ENCODE data around the gene BTBD8. TPM values are rescaled to one million over a fixed set of nuclear protein-coding genes. Genes with fewer than 3 reads are reported as not detected.

Gene BTBD8
- total and polyA plus RNA-seq, 9 of the 15 experiments (the other 6 are each of a cell fraction or from before 2014, with no cell fraction given): 0.46 to 2.3 (median 1.2) TPM

- Histone ChIP-seq H3K4me2 (ENCODE audit: insufficient read depth, low read length) (no peak overlapping the region), H3K9me3 (replicated peaks; ENCODE audit: control insufficient read depth, insufficient read depth, low read depth, low read length) (no peaks in the 10 kb centered on the region), H3K4me3 (no peak overlapping the region), H3K79me2 (ENCODE audit: control insufficient read depth, insufficient read depth, low read length) (no peaks in the 10 kb centered on the region), H3K27me3 (ENCODE audit: control insufficient read depth in 2 of 2, insufficient read depth in 2 of 2, low read length in 2 of 2) (no peaks in the 10 kb centered on the region), H3K9ac (ENCODE audit: insufficient read depth in 1 of 2, low read depth in 2 of 2, low read length in 2 of 2) (no peak overlapping the region), H3K4me1 (replicated peaks in 1 of 2; ENCODE audit: control insufficient read depth in 2 of 2, insufficient read depth in 2 of 2, low read length in 2 of 2) (no peaks in the 10 kb centered on the region), H4K20me1 (replicated peaks; ENCODE audit: control insufficient read depth, insufficient read depth, low read length) (no peaks in the 10 kb centered on the region), H3K27ac (ENCODE audit: extremely low read depth, low read depth, low read length) (no peak overlapping the region), H3K36me3 (ENCODE audit: control insufficient read depth, insufficient read depth, low read length) (no peaks in the 10 kb centered on the region), H3K9me1 (ENCODE audit: control insufficient read depth, insufficient read depth, low read length) (no peaks in the 10 kb centered on the region), H2AFZ (ENCODE audit: low read depth, low read length) (no peak overlapping the region)
- FAIRE-seq: no peak
- no peak for ATAC-seq
- ChIA-PET CTCF (ENCODE audit: low intra/inter-chr PET ratio) (no interaction called here), POLR2A (no interaction called here)
- in situ Hi-C loops (cut with MboI) (no loop called here), intact Hi-C loops (cut with micrococcal nuclease) (no loop called here)
- no peak for DNase-seq (ENCODE audit: extremely low read depth in 1 of 4, low spot score in 3 of 4)
- no TSS peak for BruUV-seq (replicated peaks)
- TF ChIP-seq CBX2 (IDR thresholded peaks at IDR 0.05; ENCODE audit: insufficient read depth, low read length, poor library complexity, severe bottlenecking): no peak
- TF ChIP-seq HOXB6 (CRISPR knock-in tag; IDR thresholded peaks at IDR 0.05; ENCODE audit: borderline replicate concordance): no peak
- no peak for TF ChIP-seq ARID1B (IDR thresholded peaks at IDR 0.05)
- TF ChIP-seq ZNF398 (CRISPR knock-in tag; IDR thresholded peaks at IDR 0.05): no peak
- TF ChIP-seq NFE2L1 (tag; IDR thresholded peaks at IDR 0.05; ENCODE audit: borderline replicate concordance, low read depth): no peak
- TF ChIP-seq ZBTB8A (IDR thresholded peaks at IDR 0.05; ENCODE audit: partially characterized antibody): no peak
- TF ChIP-seq SUPT5H (IDR thresholded peaks at IDR 0.05): no peak
- TF ChIP-seq ZNF740 (CRISPR knock-in tag; IDR thresholded peaks at IDR 0.05): no peak
- no peak for TF ChIP-seq ZNF740 (tag; IDR thresholded peaks at IDR 0.05)
- no peak for TF ChIP-seq NBN (IDR thresholded peaks at IDR 0.05; ENCODE audit: low read depth)
- TF ChIP-seq SPI1 (IDR thresholded peaks at IDR 0.05; ENCODE audit: borderline replicate concordance, low read depth, low read length): no peak
- no peak for TF ChIP-seq MAZ (CRISPR knock-in tag; conservative IDR thresholded peaks at IDR 0.05 in 1 of 2, IDR thresholded peaks at IDR 0.05 in 1 of 2)
- TF ChIP-seq POLR2H (tag; IDR thresholded peaks at IDR 0.05; ENCODE audit: low read depth): no peak
- no peak for TF ChIP-seq JUND (IDR thresholded peaks at IDR 0.05; ENCODE audit: borderline replicate concordance, low read depth, low read length)
- TF ChIP-seq JUND (tag; IDR thresholded peaks at IDR 0.05; ENCODE audit: borderline replicate concordance, low read depth, low read length): no peak
- TF ChIP-seq CREB1 (IDR thresholded peaks at IDR 0.05): no peak
- TF ChIP-seq CREB1 (CRISPR knock-in tag; IDR thresholded peaks at IDR 0.05): no peak
Observed at GRCh38 chr1:92203105-92203504, 123.0 kb downstream of the BTBD8 start.

Measured in K562 (cell line).